GM21717 (cell line): ENCODE data around the gene TSHR.
A peak's percentile ranks its signal among the peaks of the same experiment; 100 is the strongest.

Source experiments
- ATAC-seq: cut with Tn5 transposase; IDR thresholded peaks from one replicate; pipeline ENCODE4 v1.9.1; 2021; ENCODE audit warnings: mild to moderate bottlenecking, moderate library complexity; ENCODE audit not compliant: unreplicated experiment

Gene TSHR

GRCh38 chr14:81170104-81170828 is 214.8 kb downstream of the TSHR start:
- peak; percentile 97 for ATAC-seq

DNA sequence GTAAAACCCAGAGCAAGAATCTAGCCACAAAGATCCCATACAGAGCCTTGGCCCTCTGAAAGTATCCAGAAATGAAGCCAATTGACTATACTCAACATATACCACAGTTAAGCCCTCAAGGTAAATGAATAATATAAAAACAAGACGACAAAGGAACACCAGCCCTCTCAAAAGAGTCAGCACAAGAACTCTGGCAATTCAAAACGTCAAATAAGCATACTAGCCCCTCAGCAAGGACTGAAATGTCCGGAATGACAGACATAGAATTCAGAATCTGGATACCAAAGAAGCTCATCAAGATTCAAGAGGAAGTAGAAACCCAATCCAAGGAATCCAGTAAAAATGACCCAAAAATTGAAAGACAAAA is 215.4 kb downstream of the TSHR start:
- ATAC-seq = no peak

GRCh38 chr14:81172353-81172752 is 216.9 kb downstream of the TSHR start:
- ATAC-seq = peak; percentile 21

DNA sequence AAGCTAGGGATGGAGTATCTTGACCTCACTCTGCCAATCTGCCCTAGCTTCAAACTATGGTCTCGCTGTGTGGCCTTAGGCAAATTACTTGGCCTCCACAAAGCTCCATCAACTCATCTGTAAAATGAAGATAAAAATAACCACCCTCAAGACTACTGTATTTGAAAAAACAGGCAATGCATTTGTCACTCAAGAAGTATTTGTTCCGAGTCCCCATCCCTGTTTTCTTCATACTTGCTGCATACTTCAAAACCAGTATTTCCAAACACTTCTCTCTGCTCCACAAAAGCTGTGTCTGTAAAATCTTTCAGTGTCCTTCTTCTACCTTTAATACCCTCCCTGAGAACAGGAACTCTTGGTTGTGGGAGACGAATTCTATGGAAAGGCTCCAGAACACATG is 217.5 kb downstream of the TSHR start:
- ATAC-seq = peak; percentile 24

GRCh38 chr14:81176241-81176640 is 220.8 kb downstream of the TSHR start:
- no peak for ATAC-seq

DNA sequence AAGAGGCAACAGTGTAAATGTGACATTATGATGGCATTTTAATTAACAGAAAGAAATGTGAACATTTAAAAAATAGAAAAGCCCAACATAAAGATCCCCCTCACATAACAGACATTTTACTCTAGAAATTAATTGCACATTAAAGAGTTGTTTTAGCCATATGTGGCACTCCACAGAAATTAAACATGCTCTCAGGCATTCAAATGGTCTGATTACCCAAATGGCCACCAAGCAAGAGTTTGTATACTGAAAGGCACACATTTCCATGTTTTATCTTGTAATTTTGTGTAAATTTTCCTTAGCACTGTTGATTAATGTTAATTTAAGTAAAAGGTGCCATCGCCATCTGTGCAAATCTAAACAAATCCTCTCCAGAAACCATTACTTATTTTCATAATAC is 221.8 kb downstream of the TSHR start:
- ATAC-seq = no peak

DNA sequence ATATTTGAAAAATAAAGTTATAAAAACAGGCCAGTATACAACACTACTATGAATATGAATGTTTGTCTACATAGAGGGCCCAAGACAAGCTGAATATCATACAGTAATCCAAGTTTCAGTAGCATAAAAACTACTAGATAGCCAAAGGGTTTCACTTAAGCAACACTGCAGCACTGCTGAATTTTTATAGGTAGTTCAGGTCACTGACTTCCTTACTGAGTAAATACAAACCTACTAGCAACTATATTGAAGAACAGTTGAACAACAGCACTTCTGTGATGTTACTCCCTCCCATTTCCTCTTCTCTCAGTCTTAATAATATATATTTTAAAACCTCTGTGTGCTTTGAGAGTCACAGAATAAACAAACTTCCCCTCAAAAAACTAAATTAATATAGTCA is 222.6 kb downstream of the TSHR start:
- no peak for ATAC-seq

DNA sequence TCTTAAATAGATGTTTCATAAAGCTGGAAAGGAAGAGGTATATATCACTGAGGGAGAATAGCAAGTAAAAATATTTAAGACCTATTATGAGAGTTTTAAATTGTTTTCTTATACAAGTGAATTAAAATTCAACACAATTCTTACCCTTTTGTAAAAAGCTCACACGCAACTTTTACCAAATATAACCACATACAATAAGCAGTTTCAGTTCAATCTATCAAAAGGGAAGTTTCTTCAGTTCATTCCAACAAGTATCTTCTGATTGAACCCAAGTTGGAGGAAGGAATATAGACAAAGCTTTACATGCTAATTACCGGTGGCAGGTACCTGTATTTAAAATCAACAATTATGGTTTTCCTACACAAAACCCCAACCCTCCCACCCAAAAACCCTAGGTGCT is 224.2 kb downstream of the TSHR start:
- ATAC-seq = no peak

- peak; percentile 95 for ATAC-seq
These were observed 232.6 kb downstream of the TSHR start for GRCh38 chr14:81187832-81188522.

DNA sequence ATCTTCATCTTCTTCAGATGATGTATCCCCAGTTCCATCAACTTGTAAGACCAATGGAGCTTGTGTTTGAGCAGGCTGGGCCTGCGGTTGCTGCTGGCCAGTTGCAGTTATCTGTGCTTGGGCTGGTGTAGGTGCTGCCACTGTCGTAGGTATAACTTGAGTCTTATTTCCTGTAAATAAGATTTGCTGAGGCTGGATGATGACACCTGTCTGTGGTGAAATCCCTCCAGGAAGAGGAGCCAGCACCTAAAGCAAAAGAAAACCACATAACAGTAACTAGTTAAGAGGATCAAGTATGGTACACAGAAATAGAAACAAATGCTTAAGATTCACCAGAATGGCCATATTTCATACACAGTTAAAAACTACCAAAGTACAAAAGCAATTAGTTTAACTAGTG is 237.2 kb downstream of the TSHR start:
- no peak for ATAC-seq

- no peak for ATAC-seq
These were observed 238.7 kb downstream of the TSHR start for GRCh38 chr14:81193924-81194633.
